Activated CD8-positive, alpha-beta T cell treated with anti-CD3 and anti-CD28 coated beads for 36 hours (primary cell): Measurements from ENCODE around the gene MSMP. TPM values are rescaled to one million over a fixed set of nuclear protein-coding genes. Genes with fewer than 3 reads are reported as not detected.

Source experiments
- ATAC-seq: fragments of 200-7000 bp; cut with Tn5 transposase; one replicate; pipeline ENCODE4 v1.10.0; 2021; ENCODE audit warnings: mild to moderate bottlenecking, moderate library complexity
- CTCF ChIA-PET: fragments of 350-600 bp; sonication (Branson Sonifier 250); formaldehyde crosslinking; loops from one replicate; lab custom pipeline; 2021; ENCODE audit warnings: antibody characterized with exemption; lab: Charles Lee
- POLR2A ChIA-PET: fragments of 350-600 bp; sonication (Branson Sonifier 250); formaldehyde crosslinking; loops from one replicate; lab custom pipeline; 2021; ENCODE audit warnings: antibody characterized with exemption; lab: Charles Lee
- DNase-seq: peaks from one replicate; pipeline ENCODE4 v3.0.0-alpha.2; 2020
- H3K27ac Mint-ChIP-seq: one replicate; pipeline ENCODE4 v1.8.0; 2021; ENCODE audit warnings: mild to moderate bottlenecking, mixed read lengths
- H3K27me3 Mint-ChIP-seq: one replicate; pipeline ENCODE4 v1.8.0; 2021; ENCODE audit warnings: mixed read lengths
- H3K36me3 Mint-ChIP-seq: one replicate; pipeline ENCODE4 v1.8.0; 2021; ENCODE audit warnings: low read depth, mixed read lengths
- H3K4me1 Mint-ChIP-seq: one replicate; pipeline ENCODE4 v1.8.0; 2021; ENCODE audit warnings: low read depth, mixed read lengths
- H3K4me3 Mint-ChIP-seq: one replicate; pipeline ENCODE4 v1.8.0; 2021; ENCODE audit warnings: mild to moderate bottlenecking, moderate library complexity, mixed read lengths
- H3K9me3 Mint-ChIP-seq: one replicate; pipeline ENCODE4 v1.8.0; 2021; ENCODE audit warnings: mixed read lengths
- intact Hi-C: fragments of 100-400 bp; cut with micrococcal nuclease; formaldehyde crosslinking; loops from one replicate; pipeline ENCODE4 v1.10.0; 2022
- microRNA-seq: library from miRNA; unstranded; fragments of <30 nt; microRNA quantifications from one replicate; pipeline ENCODE4 v1.2.0, GENCODE V29; 2022; ENCODE audit warnings: borderline microRNAs expressed, borderline replicate concordance
- total RNA-seq, 2 experiments: library from RNA; stranded (reverse); gene quantifications; one replicate each; pipeline ENCODE4 v1.2.3, GENCODE V29; 2021
- TF ChIP-seq, protein P1 (sequence below): fragments of 200-600 bp; IDR thresholded peaks from one replicate; pipeline ENCODE4 v1.8.0; 2022; ENCODE audit warnings: antibody characterized with exemption, mild to moderate bottlenecking

The MSMP gene
- total RNA-seq, 2 experiments from 2014 or later = 0.59 to 0.67 TPM

DNA sequence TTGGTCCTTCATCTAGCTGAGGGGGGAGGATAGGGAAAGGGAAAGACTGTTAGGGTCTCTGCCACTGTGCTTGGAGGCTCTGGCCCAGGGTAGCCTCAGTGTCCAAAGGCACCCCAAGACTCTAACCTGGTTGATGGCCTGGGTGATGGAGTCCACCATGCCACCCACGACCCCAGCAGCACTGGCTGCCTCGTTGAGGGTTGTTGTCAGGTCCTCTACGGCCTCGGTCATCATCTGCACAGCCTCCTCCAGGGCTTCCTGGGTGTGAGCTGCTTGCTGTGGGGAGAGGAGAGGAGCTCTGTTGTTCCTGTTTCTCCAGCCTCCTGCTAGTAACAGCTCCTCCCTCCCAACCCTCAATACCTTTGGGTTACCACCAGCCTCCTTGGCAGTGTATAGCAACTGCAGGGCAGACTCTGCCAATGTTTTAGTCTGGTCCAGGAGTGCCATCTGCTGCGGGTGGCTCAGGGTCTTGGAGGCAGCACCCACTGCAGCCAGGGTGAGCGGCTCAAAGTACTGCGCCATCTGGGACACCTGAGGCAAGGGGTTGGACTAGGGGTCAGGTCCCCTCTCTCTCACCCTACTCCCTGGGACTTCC lies 48.1 kb downstream of the MSMP start:
- Mint-ChIP-seq H3K4me1 (no peaks in the 10 kb centered on the region), H3K36me3 (peaks cover 54% of the 10 kb centered on the region), H3K27ac (peak overlapping the region; percentile 20), H3K9me3 (no peaks in the 10 kb centered on the region), H3K27me3 (no peaks in the 10 kb centered on the region), H3K4me3 (no peak overlapping the region)
- DNase-seq = no peak
- ChIA-PET CTCF (interaction anchor here (0.8 to 15.2 kb wide), 2 partner anchors 10 to 95 kb away, joined by 3 to 121 read pairs; no protein-coding TSS in a partner anchor), POLR2A (interaction anchor here (1.1 kb wide), 1 partner anchor 107 kb away, joined by 4 read pairs; no protein-coding TSS in a partner anchor)
- intact Hi-C loops = no loop called here
- ATAC-seq = no peak
- TF ChIP-seq, protein P1, sequence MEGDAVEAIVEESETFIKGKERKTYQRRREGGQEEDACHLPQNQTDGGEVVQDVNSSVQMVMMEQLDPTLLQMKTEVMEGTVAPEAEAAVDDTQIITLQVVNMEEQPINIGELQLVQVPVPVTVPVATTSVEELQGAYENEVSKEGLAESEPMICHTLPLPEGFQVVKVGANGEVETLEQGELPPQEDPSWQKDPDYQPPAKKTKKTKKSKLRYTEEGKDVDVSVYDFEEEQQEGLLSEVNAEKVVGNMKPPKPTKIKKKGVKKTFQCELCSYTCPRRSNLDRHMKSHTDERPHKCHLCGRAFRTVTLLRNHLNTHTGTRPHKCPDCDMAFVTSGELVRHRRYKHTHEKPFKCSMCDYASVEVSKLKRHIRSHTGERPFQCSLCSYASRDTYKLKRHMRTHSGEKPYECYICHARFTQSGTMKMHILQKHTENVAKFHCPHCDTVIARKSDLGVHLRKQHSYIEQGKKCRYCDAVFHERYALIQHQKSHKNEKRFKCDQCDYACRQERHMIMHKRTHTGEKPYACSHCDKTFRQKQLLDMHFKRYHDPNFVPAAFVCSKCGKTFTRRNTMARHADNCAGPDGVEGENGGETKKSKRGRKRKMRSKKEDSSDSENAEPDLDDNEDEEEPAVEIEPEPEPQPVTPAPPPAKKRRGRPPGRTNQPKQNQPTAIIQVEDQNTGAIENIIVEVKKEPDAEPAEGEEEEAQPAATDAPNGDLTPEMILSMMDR = no peak

DNA sequence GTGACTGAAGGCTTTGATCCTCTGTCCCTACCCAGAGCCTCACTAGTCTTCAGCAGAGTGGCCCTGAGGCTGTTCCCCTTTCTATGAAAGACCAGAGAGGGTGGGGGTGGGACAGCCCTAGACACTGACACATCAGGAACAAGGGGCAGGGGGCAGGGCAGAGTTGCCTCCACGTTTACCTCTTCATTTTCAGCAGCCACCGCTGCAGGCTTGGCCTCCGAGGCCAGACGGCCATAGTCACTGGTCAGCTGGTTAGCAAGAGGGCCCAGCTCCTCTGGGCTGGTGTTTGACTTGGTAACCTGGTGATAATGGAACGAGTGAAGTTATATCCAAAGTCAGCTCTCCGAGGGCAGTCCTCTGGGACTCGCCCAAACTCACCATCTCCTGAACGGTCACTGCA lies 48.7 kb downstream of the MSMP start:
- H3K36me3 Mint-ChIP-seq = peaks cover 48% of the 10 kb centered on the region
- H3K9me3 Mint-ChIP-seq = no peaks in the 10 kb centered on the region
- H3K27ac Mint-ChIP-seq = no peak overlapping the region
- no peaks in the 10 kb centered on the region for H3K27me3 Mint-ChIP-seq
- TF ChIP-seq, protein P1 = no peak
- DNase-seq (no peak), ATAC-seq (no peak)
- POLR2A ChIA-PET = interaction anchor here (1.1 kb wide), 1 partner anchor 108 kb away, joined by 4 read pairs; no protein-coding TSS in a partner anchor
- H3K4me3 Mint-ChIP-seq = no peak overlapping the region
- CTCF ChIA-PET = interaction anchor here (0.8 to 15.2 kb wide), 2 partner anchors 9 to 94 kb away, joined by 3 to 121 read pairs; no protein-coding TSS in a partner anchor
- intact Hi-C loops = no loop called here
- no peaks in the 10 kb centered on the region for H3K4me1 Mint-ChIP-seq

DNA sequence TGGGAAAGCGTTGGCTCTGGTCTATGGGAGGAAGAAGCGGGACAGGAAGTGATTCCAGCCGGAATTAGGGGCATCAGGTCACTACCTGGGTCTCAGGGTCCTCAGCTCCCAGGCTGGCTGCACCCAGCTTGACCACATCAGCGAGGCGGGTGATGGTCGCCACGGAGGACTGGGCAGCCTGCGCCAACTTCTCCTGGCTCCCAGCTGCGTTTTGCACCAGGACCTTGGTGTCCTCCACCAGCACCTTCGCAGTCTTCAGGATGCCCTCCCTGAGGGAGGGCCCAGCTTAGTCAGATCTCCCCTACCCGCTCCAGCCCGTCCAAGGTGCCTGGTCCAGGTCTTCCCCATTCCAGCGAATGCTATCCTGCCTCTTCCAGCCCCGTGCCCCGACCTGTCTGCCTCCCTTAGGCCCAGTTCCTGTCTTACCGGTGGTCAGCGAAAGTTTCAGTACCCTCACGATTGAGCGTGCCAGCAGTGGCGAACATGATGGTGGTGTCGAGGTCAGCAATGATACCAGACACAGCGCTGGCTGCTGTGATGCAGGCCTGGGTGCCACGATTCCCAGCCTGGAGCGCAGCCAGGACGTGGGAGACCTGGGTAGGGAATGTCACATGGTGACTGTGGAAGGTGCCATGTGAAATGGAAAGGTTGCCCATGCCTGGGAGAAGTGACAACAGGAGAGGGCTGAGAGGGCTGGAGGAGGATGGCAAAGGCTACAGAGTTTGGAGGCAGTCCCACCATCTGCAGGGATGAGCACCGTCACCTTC lies 50.0 kb downstream of the MSMP start:
- Mint-ChIP-seq H3K27ac (no peak overlapping the region), H3K9me3 (no peaks in the 10 kb centered on the region), H3K36me3 (peaks cover 43% of the 10 kb centered on the region), H3K4me1 (no peaks in the 10 kb centered on the region), H3K27me3 (no peaks in the 10 kb centered on the region), H3K4me3 (no peak overlapping the region)
- TF ChIP-seq, protein P1 = no peak
- CTCF ChIA-PET = interaction anchor here (1.0 to 15.2 kb wide), 2 partner anchors 8 to 12 kb away, joined by 3 to 121 read pairs; no protein-coding TSS in a partner anchor
- intact Hi-C loops = no loop called here
- DNase-seq (no peak), ATAC-seq (no peak)
- POLR2A ChIA-PET = interaction anchor here (0.8 kb wide), 1 partner anchor 9 kb away, joined by 6 read pairs; no protein-coding TSS in a partner anchor

Small RNA genes lying within 50 kb of the gene (microRNA-seq; reads per million reads assigned to microRNA genes)
- gene MIR6852 = not detected
- gene MIR6853 = not detected

Other genes with a start within 250 kb of the MSMP start
- gene TESK1, start 149.0 kb downstream of the MSMP start, total RNA-seq = 10 to 100 TPM; 26.1 to 26.9 TPM
- 10 to 100 TPM; 13.1 to 15.5 TPM for gene CD72, start 135.9 kb downstream of the MSMP start, total RNA-seq
- gene SIT1, start 103.3 kb downstream of the MSMP start, total RNA-seq = 100 to 1,000 TPM in 1 of 2 experiments, 10 to 100 TPM in 1; 99.9 to 102 TPM
- over 10,000 TPM; 13,164 to 13,311 TPM for gene RMRP, start 96.3 kb downstream of the MSMP start, total RNA-seq
- gene CCDC107, start 96.0 kb downstream of the MSMP start, total RNA-seq = 10 to 100 TPM; 12.1 to 13.7 TPM
- 10 to 100 TPM; 16.0 to 19.9 TPM for gene ARHGEF39, start 89.1 kb downstream of the MSMP start, total RNA-seq
- gene CA9, start 80.3 kb downstream of the MSMP start, total RNA-seq = 1 to 10 TPM; 4.5 to 4.9 TPM
- 1 to 10 TPM; 4.8 to 5.3 TPM for gene TPM2, start 64.4 kb downstream of the MSMP start, total RNA-seq
- 100 to 1,000 TPM; 212 to 219 TPM for gene TLN1, start 22.1 kb downstream of the MSMP start, total RNA-seq
- gene CREB3, start 21.6 kb downstream of the MSMP start, total RNA-seq = 10 to 100 TPM; 22.3 to 22.4 TPM
- 10 to 100 TPM; 21.2 to 22.3 TPM for gene GBA2, start 5.0 kb downstream of the MSMP start, total RNA-seq
- gene RGP1, start 5.0 kb downstream of the MSMP start, total RNA-seq = 10 to 100 TPM; 13.0 to 14.8 TPM
- 1 to 10 TPM; 7.5 to 7.8 TPM for gene NPR2, start 37.3 kb upstream of the MSMP start, total RNA-seq
- 1 to 10 TPM in 1 of 2 experiments, under 1 TPM in 1; 0.63 to 1.1 TPM for gene SPAG8, start 58.0 kb upstream of the MSMP start, total RNA-seq
- gene HINT2, start 60.8 kb upstream of the MSMP start, total RNA-seq = 10 to 100 TPM; 53.4 to 62.7 TPM
- not detected for gene FAM221B, start 74.5 kb upstream of the MSMP start, total RNA-seq
- gene TMEM8B, start 75.0 kb upstream of the MSMP start, total RNA-seq = 1 to 10 TPM; 3.4 to 4.3 TPM
- not detected for gene OR13J1, start 116.1 kb upstream of the MSMP start, total RNA-seq
- not detected for gene HRCT1, start 151.9 kb upstream of the MSMP start, total RNA-seq
- not detected for gene SPAAR, start 155.2 kb upstream of the MSMP start, total RNA-seq
- not detected for gene OR2S2, start 203.9 kb upstream of the MSMP start, total RNA-seq